Measurements from ENCODE around the gene CYTH2.

Gene CYTH2

GRCh38 chr19:48466561-48467325, 2.4 kb upstream of the CYTH2 start:
- peaks cover 3% of the 10 kb centered on the region for H3K27me3 Mint-ChIP-seq (ENCODE audit: low read depth, poor library complexity)
- DNase-seq, result no peak
- H3K4me3 Mint-ChIP-seq, result no peak overlapping the region
- peak overlapping the region; percentile 71 for H3K27ac Mint-ChIP-seq
- peaks cover 44% of the 10 kb centered on the region for H3K4me1 Mint-ChIP-seq
- TF ChIP-seq CTCF (IDR thresholded peaks at IDR 0.05), result no peak
- H3K36me3 Mint-ChIP-seq (ENCODE audit: low read depth), result peaks cover 38% of the 10 kb centered on the region
- no peaks in the 10 kb centered on the region for H3K9me3 Mint-ChIP-seq

- H3K27me3 Mint-ChIP-seq (ENCODE audit: low read depth, poor library complexity), result peaks cover 5% of the 10 kb centered on the region
These were observed 339 bp upstream of the CYTH2 start for GRCh38 chr19:48468772-48469288.

GRCh38 chr19:48469934-48470680, 938 bp downstream of the CYTH2 start:
- Mint-ChIP-seq H3K4me1 (peaks cover 57% of the 10 kb centered on the region), H3K27ac (peak overlapping the region; percentile 91), H3K4me3 (peak overlapping the region; percentile 92), H3K36me3 (ENCODE audit: low read depth) (peaks cover 47% of the 10 kb centered on the region), H3K27me3 (ENCODE audit: low read depth, poor library complexity) (peaks cover 5% of the 10 kb centered on the region), H3K9me3 (no peaks in the 10 kb centered on the region)
- no peak for DNase-seq
- no peak for TF ChIP-seq CTCF (IDR thresholded peaks at IDR 0.05)

More at GRCh38 chr19:48468772-48469288, 339 bp upstream of the CYTH2 start:
- Mint-ChIP-seq H3K36me3 (ENCODE audit: low read depth) (peaks cover 52% of the 10 kb centered on the region), H3K27ac (peak overlapping the region; percentile 99), H3K9me3 (no peaks in the 10 kb centered on the region), H3K4me3 (peak overlapping the region; percentile 92), H3K4me1 (peaks cover 53% of the 10 kb centered on the region)
- peak; percentile 98 for DNase-seq
- no peak for TF ChIP-seq CTCF (IDR thresholded peaks at IDR 0.05)

- H3K9me3 Mint-ChIP-seq, result no peaks in the 10 kb centered on the region
- no peak for DNase-seq
- peaks cover 5% of the 10 kb centered on the region for H3K27me3 Mint-ChIP-seq (ENCODE audit: low read depth, poor library complexity)
- H3K27ac Mint-ChIP-seq, result peak overlapping the region; percentile 80
- peaks cover 61% of the 10 kb centered on the region for H3K4me1 Mint-ChIP-seq
- peaks cover 53% of the 10 kb centered on the region for H3K36me3 Mint-ChIP-seq (ENCODE audit: low read depth)
- peak overlapping the region; percentile 92 for H3K4me3 Mint-ChIP-seq
- TF ChIP-seq CTCF (IDR thresholded peaks at IDR 0.05), result no peak
These were observed 1.7 kb downstream of the CYTH2 start for GRCh38 chr19:48470856-48471255.

GRCh38 chr19:48471836-48472235, 2.7 kb downstream of the CYTH2 start:
- Mint-ChIP-seq H3K27ac (peak overlapping the region; percentile 22), H3K27me3 (ENCODE audit: low read depth, poor library complexity) (peaks cover 5% of the 10 kb centered on the region), H3K4me3 (peak overlapping the region; percentile 92), H3K36me3 (ENCODE audit: low read depth) (peaks cover 60% of the 10 kb centered on the region), H3K4me1 (peaks cover 61% of the 10 kb centered on the region), H3K9me3 (no peaks in the 10 kb centered on the region)
- no peak for TF ChIP-seq CTCF (IDR thresholded peaks at IDR 0.05)
- no peak for DNase-seq
